OCI-LY7 (cell line): Measurements from ENCODE around the gene PRPF8. TPM values are rescaled to one million over a fixed set of nuclear protein-coding genes. Genes with fewer than 3 reads are reported as not detected.

ENCODE experiments used
- BruUV-seq: library from RNA; stranded (reverse); fragments of 400-500 nt; replicated peaks from 2 replicates; lab custom pipeline; 2021; lab: Mats Ljungman, UMichigan
- CTCF ChIA-PET: fragments of 300-600 bp; sonication (Branson Sonifier 250); formaldehyde crosslinking; loops from one replicate; lab custom pipeline; 2022; ENCODE audit warnings: antibody characterized with exemption; ENCODE audit not compliant: unreplicated experiment; lab: Charles Lee
- POLR2A ChIA-PET: fragments of 300-600 bp; sonication (Branson Sonifier 250); formaldehyde crosslinking; loops from one replicate; lab custom pipeline; 2022; ENCODE audit warnings: antibody characterized with exemption; lab: Charles Lee
- DNase-seq: peaks from one replicate; pipeline ENCODE4 v3.0.0-alpha.2; 2015; ENCODE audit warnings: low spot score
- H2AFZ ChIP-seq: fragments of 200-600 bp; sonication (generic), shearing (Covaris generic); 2 replicates; pipeline ENCODE4 v1.6.1; 2014; ENCODE audit warnings: mild to moderate bottlenecking, antibody characterized with exemption, low read length, moderate library complexity
- H3K27ac ChIP-seq: fragments of 200-600 bp; sonication (generic); 2 replicates; pipeline ENCODE4 v1.5.1; 2014; ENCODE audit warnings: mixed run types, low read depth, mild to moderate bottlenecking, moderate library complexity, low read length, inconsistent platforms; ENCODE audit not compliant: poor library complexity, severe bottlenecking
- H3K36me3 ChIP-seq: fragments of 200-600 bp; sonication (generic); 2 replicates; pipeline ENCODE4 v1.6.1; 2014; ENCODE audit warnings: mild to moderate bottlenecking, antibody characterized with exemption, low read length, moderate library complexity, mixed read lengths; ENCODE audit not compliant: insufficient read depth
- H3K4me1 ChIP-seq: fragments of 200-600 bp; sonication (generic); 2 replicates; pipeline ENCODE4 v1.5.1; 2014; ENCODE audit warnings: mild to moderate bottlenecking, low read length; ENCODE audit not compliant: insufficient read depth, poor library complexity, severe bottlenecking
- H3K4me2 ChIP-seq: fragments of 200-600 bp; sonication (generic); 2 replicates; pipeline ENCODE4 v1.6.1; 2014; ENCODE audit warnings: mild to moderate bottlenecking, low read length
- H3K4me3 ChIP-seq: fragments of 200-600 bp; sonication (generic); 2 replicates; pipeline ENCODE4 v1.5.1; 2014; ENCODE audit warnings: mild to moderate bottlenecking, low read depth, low read length; ENCODE audit not compliant: poor library complexity, severe bottlenecking
- H3K79me2 ChIP-seq: fragments of 200-600 bp; sonication (generic); 2 replicates; pipeline ENCODE4 v1.6.1; 2016; ENCODE audit warnings: low read depth, mild to moderate bottlenecking, low read length, moderate library complexity, mixed read lengths; ENCODE audit not compliant: insufficient read depth
- H3K9me2 ChIP-seq: fragments of 200-600 bp; sonication (generic); 2 replicates; pipeline ENCODE4 v1.6.1; 2016; ENCODE audit warnings: mild to moderate bottlenecking, low read length, mixed read lengths; ENCODE audit not compliant: insufficient read depth
- H3K9me3 ChIP-seq: fragments of 200-600 bp; sonication (generic); 2 replicates; pipeline ENCODE4 v1.6.1; 2014; ENCODE audit warnings: mild to moderate bottlenecking, mixed run types, low read length, mixed read lengths
- H4K20me1 ChIP-seq: fragments of 200-600 bp; sonication (generic); 2 replicates; pipeline ENCODE4 v1.6.1; 2014; ENCODE audit warnings: mild to moderate bottlenecking, antibody characterized with exemption, low read length, moderate library complexity, mixed read lengths; ENCODE audit not compliant: insufficient read depth
- EZH2phosphoT487 ChIP-seq: fragments of 200-600 bp; sonication (generic); IDR thresholded peaks from 2 replicates; pipeline ENCODE4 v1.6.1; 2018; ENCODE audit warnings: low read depth, borderline replicate concordance, mild to moderate bottlenecking, mixed run types, antibody characterized with exemption, low read length, moderate library complexity, mixed read lengths
- intact Hi-C: fragments of 100-400 bp; cut with micrococcal nuclease; formaldehyde crosslinking; loops from one replicate; pipeline ENCODE4 v1.10.0; 2022; ENCODE audit not compliant: unreplicated experiment
- total RNA-seq, 2 experiments: library from RNA; depleted of rRNA in 1 of 2; stranded (reverse); fragments of >200 nt in 1 of 2; shearing (Covaris generic) in 1 of 2; gene quantifications; 2 replicates each; pipeline ENCODE4 v1.2.3, GENCODE V29; 2014 to 2022
- TF ChIP-seq, protein P1 (sequence below): fragments of 200-600 bp; sonication (generic); conservative IDR thresholded peaks from 2 replicates; pipeline ENCODE4 v1.5.1; 2014; ENCODE audit warnings: mild to moderate bottlenecking, antibody characterized with exemption, low read length, moderate library complexity, mixed read lengths

The PRPF8 gene
- total RNA-seq, 2 experiments from 2014 or later: 162 to 427 TPM

DNA sequence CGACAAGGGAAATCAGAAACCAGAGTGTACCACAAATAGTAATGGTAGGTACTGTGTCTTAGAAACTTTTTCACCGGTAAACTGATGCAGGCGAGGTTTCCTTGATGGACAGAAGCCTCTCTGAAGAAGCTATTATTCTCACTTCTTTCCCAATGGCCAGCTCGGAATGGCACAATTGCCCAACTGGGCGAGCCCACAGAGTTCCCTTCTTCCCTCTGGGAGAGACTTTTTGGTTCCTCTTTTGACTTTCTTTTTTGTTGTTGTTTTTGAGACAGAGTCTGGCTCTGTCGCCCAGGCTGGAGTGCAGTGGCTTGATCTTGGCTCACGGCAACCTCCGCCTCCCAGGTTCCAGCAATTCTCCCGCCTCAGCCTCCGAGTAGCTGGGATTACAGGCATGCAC lies 73.0 kb downstream of the PRPF8 start:
- no peak overlapping the region for H3K27ac ChIP-seq
- H3K9me2 ChIP-seq: no peaks in the 10 kb centered on the region
- no peaks in the 10 kb centered on the region for H4K20me1 ChIP-seq
- H3K4me3 ChIP-seq: no peak overlapping the region
- H2AFZ ChIP-seq: no peak overlapping the region
- POLR2A ChIA-PET: no interaction called here
- TF ChIP-seq, protein P1, sequence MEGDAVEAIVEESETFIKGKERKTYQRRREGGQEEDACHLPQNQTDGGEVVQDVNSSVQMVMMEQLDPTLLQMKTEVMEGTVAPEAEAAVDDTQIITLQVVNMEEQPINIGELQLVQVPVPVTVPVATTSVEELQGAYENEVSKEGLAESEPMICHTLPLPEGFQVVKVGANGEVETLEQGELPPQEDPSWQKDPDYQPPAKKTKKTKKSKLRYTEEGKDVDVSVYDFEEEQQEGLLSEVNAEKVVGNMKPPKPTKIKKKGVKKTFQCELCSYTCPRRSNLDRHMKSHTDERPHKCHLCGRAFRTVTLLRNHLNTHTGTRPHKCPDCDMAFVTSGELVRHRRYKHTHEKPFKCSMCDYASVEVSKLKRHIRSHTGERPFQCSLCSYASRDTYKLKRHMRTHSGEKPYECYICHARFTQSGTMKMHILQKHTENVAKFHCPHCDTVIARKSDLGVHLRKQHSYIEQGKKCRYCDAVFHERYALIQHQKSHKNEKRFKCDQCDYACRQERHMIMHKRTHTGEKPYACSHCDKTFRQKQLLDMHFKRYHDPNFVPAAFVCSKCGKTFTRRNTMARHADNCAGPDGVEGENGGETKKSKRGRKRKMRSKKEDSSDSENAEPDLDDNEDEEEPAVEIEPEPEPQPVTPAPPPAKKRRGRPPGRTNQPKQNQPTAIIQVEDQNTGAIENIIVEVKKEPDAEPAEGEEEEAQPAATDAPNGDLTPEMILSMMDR: no peak
- TF ChIP-seq EZH2phosphoT487: no peak
- H3K4me1 ChIP-seq: peaks cover 14% of the 10 kb centered on the region
- CTCF ChIA-PET: no interaction called here
- H3K36me3 ChIP-seq: peaks cover 9% of the 10 kb centered on the region
- H3K4me2 ChIP-seq: no peak overlapping the region
- no TSS peak for BruUV-seq
- H3K9me3 ChIP-seq: no peaks in the 10 kb centered on the region
- no peaks in the 10 kb centered on the region for H3K79me2 ChIP-seq
- intact Hi-C loops: no loop called here
- DNase-seq: no peak

DNA sequence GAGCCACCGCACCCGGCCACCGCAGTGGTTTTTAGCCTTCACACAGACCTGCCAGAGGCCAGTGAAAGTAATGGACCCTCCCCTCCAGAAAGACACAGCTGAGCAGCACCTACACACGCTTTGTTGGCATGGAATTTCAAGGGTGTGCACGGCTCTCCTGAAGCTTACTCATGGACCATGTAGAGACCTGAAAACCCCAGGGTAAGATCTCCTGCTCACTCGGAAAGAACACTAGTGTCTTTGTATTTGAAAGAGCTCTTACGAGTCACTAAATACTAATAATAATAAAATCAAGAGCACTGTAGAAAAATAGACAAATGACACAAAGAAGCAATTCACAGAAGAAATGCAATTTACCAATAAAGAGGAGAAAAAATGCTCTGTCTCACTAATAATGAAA lies 76.0 kb downstream of the PRPF8 start:
- H2AFZ ChIP-seq: no peak overlapping the region
- H3K4me1 ChIP-seq: peaks cover 17% of the 10 kb centered on the region
- no peaks in the 10 kb centered on the region for H3K79me2 ChIP-seq
- CTCF ChIA-PET: no interaction called here
- H3K9me2 ChIP-seq: no peaks in the 10 kb centered on the region
- no peaks in the 10 kb centered on the region for H4K20me1 ChIP-seq
- BruUV-seq: no TSS peak
- intact Hi-C loops: no loop called here
- H3K27ac ChIP-seq: no peak overlapping the region
- TF ChIP-seq EZH2phosphoT487: no peak
- H3K4me3 ChIP-seq: no peak overlapping the region
- POLR2A ChIA-PET: no interaction called here
- no peak overlapping the region for H3K4me2 ChIP-seq
- peaks cover 4% of the 10 kb centered on the region for H3K36me3 ChIP-seq
- H3K9me3 ChIP-seq: no peaks in the 10 kb centered on the region
- DNase-seq: no peak

DNA sequence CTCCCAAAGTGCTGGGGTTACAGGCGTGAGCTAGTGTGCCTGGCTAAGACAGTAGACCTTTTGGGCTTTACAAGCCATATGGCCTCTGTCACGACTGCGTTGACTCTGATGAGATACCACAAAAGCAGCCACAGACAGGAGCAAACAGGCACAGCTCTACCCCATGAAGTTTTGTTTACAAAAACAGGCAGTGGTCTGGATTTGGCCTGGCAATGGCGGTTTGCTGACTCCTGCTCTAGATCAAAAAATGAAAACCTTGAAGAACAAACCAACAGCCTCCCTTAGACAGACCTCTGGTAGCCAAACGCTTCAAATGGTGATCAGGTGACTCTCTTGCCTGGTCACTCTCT lies 76.7 kb downstream of the PRPF8 start:
- POLR2A ChIA-PET: interaction anchor here (0.5 kb wide), 1 partner anchor 287 kb away, joined by 4 read pairs; no protein-coding TSS in a partner anchor
- no peaks in the 10 kb centered on the region for H4K20me1 ChIP-seq
- peaks cover 2% of the 10 kb centered on the region for H3K36me3 ChIP-seq
- H2AFZ ChIP-seq: no peak overlapping the region
- DNase-seq: no peak
- TF ChIP-seq, protein P1: no peak
- TF ChIP-seq EZH2phosphoT487: no peak
- no peaks in the 10 kb centered on the region for H3K9me2 ChIP-seq
- no peak overlapping the region for H3K27ac ChIP-seq
- no peaks in the 10 kb centered on the region for H3K79me2 ChIP-seq
- BruUV-seq: no TSS peak
- CTCF ChIA-PET: no interaction called here
- H3K9me3 ChIP-seq: no peaks in the 10 kb centered on the region
- no peak overlapping the region for H3K4me2 ChIP-seq
- intact Hi-C loops: no loop called here
- no peak overlapping the region for H3K4me3 ChIP-seq
- H3K4me1 ChIP-seq: peaks cover 20% of the 10 kb centered on the region
